NCI-H2196 treated with DMSO at 0.1 percent for 48 hours (cell line): ENCODE data around the gene THRSP.
"Not testable (repeated sequence)": the region's sequence is repeated elsewhere in the genome, so short reads cannot be mapped to it uniquely, and the experiment has no call there.

Experiments used
- DNase-seq: peaks from one replicate; lab custom pipeline; 2025; ENCODE audit not compliant: unreplicated experiment; lab: John Stamatoyannopoulos, UW

Gene THRSP

GRCh38 chr11:78086521-78087074, 22.9 kb downstream of the THRSP start:
- DNase-seq: not testable (repeated sequence)

- no peak for DNase-seq
Measured at GRCh38 chr11:78094250-78094649, 30.6 kb downstream of the THRSP start.

DNA sequence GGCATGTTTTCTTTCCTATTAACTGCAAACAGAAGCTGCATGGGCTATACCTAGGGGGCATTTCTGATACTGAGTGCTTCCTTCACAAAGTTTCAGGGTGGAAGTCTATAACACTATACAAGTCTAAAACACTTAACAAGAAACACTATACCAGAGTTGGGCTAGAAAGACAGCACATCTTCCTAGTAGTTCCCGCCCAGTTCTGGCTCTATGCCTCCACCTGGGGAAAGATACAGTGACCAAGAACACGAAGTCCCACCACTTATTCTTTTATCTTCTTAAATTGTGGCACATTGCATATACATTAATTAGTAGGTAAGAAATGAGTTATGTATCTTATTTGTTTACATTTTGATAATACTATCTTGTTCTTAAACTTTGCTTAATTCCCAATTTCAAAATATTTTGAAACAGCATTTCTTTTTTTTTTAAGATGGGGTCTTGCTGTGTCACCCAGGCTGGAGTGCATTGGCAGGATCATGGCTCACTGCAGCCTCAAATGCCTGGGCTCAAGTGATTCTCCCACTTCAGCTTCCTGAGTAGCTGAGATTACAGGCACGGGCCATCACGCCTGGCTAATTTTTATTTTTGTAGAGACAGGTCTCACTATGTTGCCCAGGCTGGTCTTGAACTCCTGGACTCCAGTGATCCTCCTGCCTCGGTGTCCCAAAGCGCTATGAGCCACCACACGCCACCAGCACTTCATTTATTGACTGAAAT, 34.2 kb downstream of the THRSP start:
- DNase-seq: no peak

DNA sequence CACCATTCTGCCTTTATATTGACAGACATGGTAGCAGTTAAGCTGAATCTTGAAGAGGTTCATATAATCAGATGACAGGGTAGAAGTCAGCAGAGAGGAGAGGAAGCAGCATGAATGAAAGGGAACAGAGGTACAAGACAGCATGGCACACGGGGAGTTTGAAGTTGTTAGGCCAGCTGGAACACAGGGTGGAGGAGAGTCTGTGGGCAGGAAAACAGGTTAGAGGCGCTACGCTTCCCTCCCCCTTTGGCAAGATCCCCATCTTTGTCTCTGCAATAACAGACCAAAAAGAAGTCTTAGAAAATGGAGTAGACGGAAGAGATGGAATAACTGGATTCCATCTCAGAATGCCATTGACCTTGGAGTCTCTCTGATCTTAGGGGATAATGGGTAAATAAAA, 36.0 kb downstream of the THRSP start:
- no peak for DNase-seq

DNA sequence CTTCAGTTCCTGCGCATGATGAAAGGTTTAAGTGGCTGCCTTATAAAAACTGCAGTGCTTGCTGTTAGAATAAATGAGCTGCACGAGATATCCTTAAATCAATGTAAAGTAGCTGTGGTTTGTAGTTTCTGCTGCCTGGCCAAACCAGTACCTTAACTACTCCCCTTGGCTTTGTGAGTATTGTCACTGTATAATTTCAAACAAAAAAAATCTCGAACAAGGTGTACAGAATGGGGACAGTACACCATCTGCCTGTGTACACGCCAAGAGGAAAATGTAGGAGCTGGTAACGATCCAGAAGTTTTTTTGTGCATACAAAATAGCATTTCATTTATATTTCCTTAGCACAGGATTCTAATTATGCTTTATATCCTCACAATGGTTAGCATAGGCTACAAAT, 36.6 kb downstream of the THRSP start:
- DNase-seq: no peak

GRCh38 chr11:78100676-78101472, 37.2 kb downstream of the THRSP start:
- DNase-seq: peak; percentile 75

- no peak for DNase-seq
Measured at GRCh38 chr11:78109081-78110015, 45.7 kb downstream of the THRSP start.

DNA sequence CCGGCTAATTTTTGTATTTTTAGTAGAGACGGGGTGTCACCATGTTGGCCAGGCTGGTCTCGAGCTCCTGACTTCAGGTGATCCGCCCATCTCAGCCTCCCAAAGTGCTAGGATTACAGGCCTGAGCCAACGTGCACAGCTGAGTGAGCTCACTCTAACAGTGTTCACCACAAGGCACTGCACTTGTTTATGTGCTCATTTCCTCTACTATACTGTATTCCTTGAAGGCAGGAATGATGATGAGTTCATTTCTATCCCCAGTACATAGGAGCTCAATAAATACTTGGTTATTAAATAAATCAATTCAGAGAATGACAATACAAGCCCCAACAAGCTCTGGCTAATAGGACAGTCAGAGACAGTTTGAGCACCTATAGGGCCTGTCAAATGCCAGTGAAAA, 46.7 kb downstream of the THRSP start:
- DNase-seq: no peak

- DNase-seq: no peak
Measured at GRCh38 chr11:78110830-78111229, 47.2 kb downstream of the THRSP start.

DNA sequence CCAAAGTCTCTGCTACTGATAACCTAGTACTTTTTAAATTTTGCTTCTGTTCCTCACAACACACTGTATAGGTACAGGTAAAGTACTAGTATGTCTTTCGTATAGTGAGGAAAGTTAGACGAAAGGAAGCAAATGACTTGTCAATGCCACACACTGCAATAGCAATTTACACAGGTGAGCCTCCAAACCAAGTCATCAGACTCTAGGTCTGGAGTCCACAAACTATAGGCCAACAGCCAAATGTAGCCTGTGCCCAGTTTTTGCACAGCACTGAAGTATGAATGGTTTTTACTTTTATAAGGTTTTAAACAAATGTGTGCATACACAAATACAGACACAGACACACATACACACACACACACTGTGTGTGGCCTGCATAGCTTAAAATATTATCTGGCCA, 47.6 kb downstream of the THRSP start:
- no peak for DNase-seq

DNA sequence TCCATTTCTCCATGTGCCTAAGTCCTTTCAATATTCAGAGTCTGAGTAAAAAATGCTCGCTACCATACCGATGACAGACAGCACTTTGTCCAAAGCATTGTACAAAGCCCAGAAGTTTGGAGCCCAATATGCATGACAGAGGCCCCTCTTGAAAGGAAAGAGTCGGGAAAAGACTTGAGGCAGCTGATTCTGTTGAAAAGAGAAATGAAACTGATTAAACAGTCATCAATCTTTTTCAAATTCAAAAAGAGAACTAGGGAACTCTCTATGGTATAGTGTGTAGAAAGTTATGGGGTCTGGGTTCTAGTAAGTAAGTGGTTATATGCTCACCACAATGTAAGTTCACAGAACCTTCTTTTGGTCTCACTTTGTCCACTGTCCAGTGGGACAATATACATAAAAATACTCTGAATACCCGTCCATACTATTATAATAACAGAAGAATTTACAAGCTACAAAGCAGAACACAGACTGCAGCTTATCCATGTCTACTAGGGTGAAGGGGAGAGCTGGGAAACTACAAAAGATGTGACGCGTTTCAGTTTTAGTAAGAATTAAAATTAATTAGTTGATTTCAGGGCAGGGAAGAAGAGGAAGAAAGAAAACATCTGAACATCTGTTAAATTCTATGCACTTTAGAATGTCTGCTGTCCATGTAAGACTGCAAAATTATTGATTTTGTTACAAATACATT, 49.1 kb downstream of the THRSP start:
- DNase-seq: no peak
